Ovary (tissue), 1 donor: ENCODE results near the gene ACSF3.

ENCODE experiments used
- EP300 ChIP-seq: sonication (generic); formaldehyde crosslinking; IDR thresholded peaks from one replicate; pipeline ENCODE4 v1.6.1; 2017; ENCODE audit warnings: antibody characterized with exemption
- POLR2A ChIP-seq: fragments of 450-650 bp; IDR thresholded peaks from one replicate; pipeline ENCODE4 v1.6.1; 2017; ENCODE audit warnings: antibody characterized with exemption, mild to moderate bottlenecking, moderate library complexity

- TF ChIP-seq POLR2A (no peak), EP300 (no peak)
These were observed 108.1 kb downstream of the ACSF3 start for GRCh38 chr16:89201439-89202377.
